HEK293T (cell line): ENCODE results near the gene CITED2.
A peak's percentile ranks its signal among the peaks of the same experiment; 100 is the strongest.

Source experiments
- CTCF ChIA-PET: fragments of 350-600 bp; formaldehyde crosslinking; extraction: SDS; loops from one replicate; lab custom pipeline; 2021; ENCODE audit warnings: antibody characterized with exemption, inconsistent platforms; lab: Yijun Ruan, JAX
- POLR2A ChIA-PET: fragments of 350-600 bp; formaldehyde crosslinking; extraction: SDS; loops from one replicate; lab custom pipeline; 2020; ENCODE audit warnings: antibody characterized with exemption, inconsistent platforms; lab: Yijun Ruan, JAX
- DNase-seq: peaks from one replicate; pipeline ENCODE4 v3.0.0; 2012; ENCODE audit warnings: mixed read lengths; ENCODE audit errors: extremely low spot score
- ARNT ChIP-seq: fragments of 450-650 bp; IDR thresholded peaks from 2 replicates; pipeline ENCODE4 v1.6.1; 2017; ENCODE audit warnings: mild to moderate bottlenecking
- BHLHE40 ChIP-seq: fragments of 450-650 bp; IDR thresholded peaks from 2 replicates; pipeline ENCODE4 v1.6.1; 2016; ENCODE audit warnings: mild to moderate bottlenecking, moderate library complexity, borderline replicate concordance
- CTBP1 ChIP-seq: fragments of 450-650 bp; IDR thresholded peaks from 2 replicates; pipeline ENCODE4 v1.6.1; 2016; ENCODE audit warnings: borderline replicate concordance
- ELF4 ChIP-seq: fragments of 450-650 bp; IDR thresholded peaks from 2 replicates; pipeline ENCODE4 v1.6.1; 2017; ENCODE audit warnings: antibody characterized with exemption
- FOXA1 ChIP-seq: fragments of 450-650 bp; IDR thresholded peaks from 2 replicates; pipeline ENCODE4 v1.6.1; 2016; ENCODE audit warnings: mild to moderate bottlenecking
- FOXK2 ChIP-seq: fragments of 450-650 bp; IDR thresholded peaks from 2 replicates; pipeline ENCODE4 v1.6.1; 2016; ENCODE audit warnings: mild to moderate bottlenecking
- FOXM1 ChIP-seq: fragments of 450-650 bp; IDR thresholded peaks from 2 replicates; pipeline ENCODE4 v1.6.1; 2017; ENCODE audit warnings: mild to moderate bottlenecking, borderline replicate concordance
- HDGF ChIP-seq: fragments of 450-650 bp; IDR thresholded peaks from 2 replicates; pipeline ENCODE4 v1.6.1; 2017; ENCODE audit warnings: antibody characterized with exemption, borderline replicate concordance
- L3MBTL2 ChIP-seq: fragments of 450-650 bp; conservative IDR thresholded peaks from 2 replicates; pipeline ENCODE4 v1.6.1; 2016; ENCODE audit warnings: mild to moderate bottlenecking
- LEF1 ChIP-seq: fragments of 450-650 bp; IDR thresholded peaks from 2 replicates; pipeline ENCODE4 v1.6.1; 2017; ENCODE audit warnings: mild to moderate bottlenecking, borderline replicate concordance
- NFRKB ChIP-seq: fragments of 450-650 bp; IDR thresholded peaks from 2 replicates; pipeline ENCODE4 v1.6.1; 2016; ENCODE audit warnings: mild to moderate bottlenecking, moderate library complexity
- PKNOX1 ChIP-seq: fragments of 450-650 bp; IDR thresholded peaks from 2 replicates; pipeline ENCODE4 v1.6.1; 2016
- SP1 ChIP-seq: fragments of 450-650 bp; IDR thresholded peaks from 2 replicates; pipeline ENCODE4 v1.6.1; 2017
- SUZ12 ChIP-seq: fragments of 450-650 bp; IDR thresholded peaks from 2 replicates; pipeline ENCODE4 v1.6.1; 2016; ENCODE audit warnings: mild to moderate bottlenecking
- TARDBP ChIP-seq: fragments of 450-650 bp; IDR thresholded peaks from 2 replicates; pipeline ENCODE4 v1.6.1; 2016
- ZNF384 ChIP-seq: fragments of 450-650 bp; IDR thresholded peaks from 2 replicates; pipeline ENCODE4 v1.6.1; 2016

Gene CITED2

DNA sequence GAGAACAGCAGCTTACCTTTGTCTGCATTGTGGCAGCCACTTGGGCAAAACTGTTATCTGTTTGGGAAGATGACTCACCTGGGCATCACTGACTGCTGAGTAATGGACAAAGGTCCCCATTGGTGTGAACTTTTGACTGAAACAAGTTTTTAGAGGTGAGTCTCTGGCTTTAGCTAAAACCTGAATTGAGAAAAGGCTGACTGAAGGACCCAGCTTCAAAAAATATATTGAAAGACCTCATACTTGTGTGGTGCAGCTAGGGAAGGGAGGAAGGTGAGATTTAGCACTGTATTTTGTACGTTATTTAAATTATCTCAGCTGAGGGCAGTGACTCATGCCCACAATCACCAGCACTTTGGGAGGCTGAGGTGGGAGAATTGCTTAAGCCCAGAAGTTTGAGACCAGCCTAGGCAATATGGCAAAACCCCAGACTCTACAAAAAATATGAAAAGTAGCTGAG lies 4.5 kb upstream of the CITED2 start:
- no peak for TF ChIP-seq SUZ12
- TF ChIP-seq SP1: no peak
- no peak for TF ChIP-seq BHLHE40
- TF ChIP-seq FOXM1: no peak
- TF ChIP-seq FOXK2: no peak
- TF ChIP-seq LEF1: no peak
- TF ChIP-seq ZNF384: no peak
- no peak for TF ChIP-seq ELF4
- no peak for TF ChIP-seq PKNOX1
- TF ChIP-seq CTBP1: no peak
- TF ChIP-seq TARDBP: no peak
- no peak for TF ChIP-seq L3MBTL2
- ChIA-PET CTCF (no interaction called here), POLR2A (interaction anchor here (0.6 kb wide), 1 partner anchor 598 kb away, joined by 3 read pairs; no protein-coding TSS in a partner anchor)
- DNase-seq: no peak

- TF ChIP-seq FOXK2: no peak
- TF ChIP-seq FOXM1: no peak
- no peak for TF ChIP-seq NFRKB
- no peak for TF ChIP-seq SUZ12
- no peak for TF ChIP-seq BHLHE40
- no peak for TF ChIP-seq LEF1
- no peak for TF ChIP-seq FOXA1
- TF ChIP-seq CTBP1: no peak
- TF ChIP-seq ZNF384: no peak
- TF ChIP-seq ARNT: no peak
- TF ChIP-seq SP1: no peak
- TF ChIP-seq HDGF: no peak
- no peak for TF ChIP-seq TARDBP
- TF ChIP-seq ELF4: no peak
- no peak for TF ChIP-seq L3MBTL2
- CTCF ChIA-PET: no interaction called here
- POLR2A ChIA-PET: no interaction called here
- DNase-seq: no peak
Observed at GRCh38 chr6:139378226-139378625, 3.8 kb upstream of the CITED2 start.

DNA sequence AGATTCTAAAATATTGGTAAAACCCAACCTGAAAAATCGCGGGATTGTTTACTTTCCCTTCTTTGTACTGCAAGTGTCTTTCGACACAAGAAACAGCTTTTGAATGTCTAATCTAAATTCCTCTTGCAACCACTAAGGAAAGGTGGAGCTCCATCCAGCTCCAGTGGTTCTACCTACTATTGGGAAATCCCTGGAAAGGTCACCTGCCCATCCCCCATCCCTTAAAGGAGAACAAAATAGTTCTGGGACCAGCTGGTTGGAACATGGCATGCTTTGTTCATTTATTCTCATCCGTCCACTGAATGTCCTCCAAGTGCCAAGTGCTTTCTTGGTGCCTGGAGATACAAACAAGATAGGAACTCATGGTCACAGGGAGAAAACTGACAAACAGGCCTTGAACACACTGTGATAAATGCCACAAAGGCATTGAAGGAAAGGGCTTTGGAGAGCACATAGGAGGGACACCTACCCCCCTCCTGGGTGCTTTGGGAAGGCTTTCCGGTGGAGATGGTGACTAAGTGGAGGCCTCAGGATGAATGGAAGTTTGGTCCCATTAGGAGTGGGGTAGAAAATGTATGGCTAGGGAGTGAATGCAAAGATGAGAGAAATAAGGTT lies 2.3 kb upstream of the CITED2 start:
- ChIA-PET CTCF (no interaction called here), POLR2A (no interaction called here)
- no peak for DNase-seq
- TF ChIP-seq BHLHE40: no peak
- TF ChIP-seq LEF1: no peak
- TF ChIP-seq PKNOX1: no peak
- no peak for TF ChIP-seq ZNF384
- TF ChIP-seq CTBP1: no peak
- no peak for TF ChIP-seq ARNT
- no peak for TF ChIP-seq TARDBP
- no peak for TF ChIP-seq SP1
- no peak for TF ChIP-seq SUZ12
- TF ChIP-seq ELF4: no peak
- TF ChIP-seq L3MBTL2: no peak
- no peak for TF ChIP-seq FOXK2
- no peak for TF ChIP-seq HDGF
- TF ChIP-seq FOXM1: no peak
- no peak for TF ChIP-seq NFRKB
- no peak for TF ChIP-seq FOXA1

DNA sequence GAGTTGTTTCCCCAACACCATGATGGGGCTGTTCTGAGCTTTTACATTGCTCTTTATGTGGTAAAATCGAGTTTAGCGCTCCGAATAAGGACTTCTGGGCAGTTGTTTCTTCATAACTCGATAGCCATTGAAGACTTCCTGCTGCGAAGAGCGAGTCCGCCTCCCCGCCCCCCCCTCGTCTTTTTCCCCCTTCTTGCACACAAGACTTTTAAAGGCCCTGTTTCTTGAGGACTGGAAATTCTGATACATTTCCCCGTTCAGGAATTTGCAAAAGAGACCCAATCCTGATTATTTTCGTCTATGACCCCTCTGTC lies 1.5 kb upstream of the CITED2 start:
- peak; percentile 14 for DNase-seq
- ChIA-PET CTCF (no interaction called here), POLR2A (interaction anchor here (0.7 to 3.8 kb wide), 16 partner anchors 10 to 674 kb away, joined by 3 to 27 read pairs (median 8); no protein-coding TSS in a partner anchor)
- TF ChIP-seq ARNT (no peak), L3MBTL2 (no peak), ELF4 (no peak), SUZ12 (no peak), FOXA1 (no peak), FOXM1 (no peak), TARDBP (no peak), CTBP1 (no peak), ZNF384 (no peak), BHLHE40 (no peak), NFRKB (no peak), FOXK2 (no peak), SP1 (no peak), HDGF (no peak), LEF1 (no peak)

DNA sequence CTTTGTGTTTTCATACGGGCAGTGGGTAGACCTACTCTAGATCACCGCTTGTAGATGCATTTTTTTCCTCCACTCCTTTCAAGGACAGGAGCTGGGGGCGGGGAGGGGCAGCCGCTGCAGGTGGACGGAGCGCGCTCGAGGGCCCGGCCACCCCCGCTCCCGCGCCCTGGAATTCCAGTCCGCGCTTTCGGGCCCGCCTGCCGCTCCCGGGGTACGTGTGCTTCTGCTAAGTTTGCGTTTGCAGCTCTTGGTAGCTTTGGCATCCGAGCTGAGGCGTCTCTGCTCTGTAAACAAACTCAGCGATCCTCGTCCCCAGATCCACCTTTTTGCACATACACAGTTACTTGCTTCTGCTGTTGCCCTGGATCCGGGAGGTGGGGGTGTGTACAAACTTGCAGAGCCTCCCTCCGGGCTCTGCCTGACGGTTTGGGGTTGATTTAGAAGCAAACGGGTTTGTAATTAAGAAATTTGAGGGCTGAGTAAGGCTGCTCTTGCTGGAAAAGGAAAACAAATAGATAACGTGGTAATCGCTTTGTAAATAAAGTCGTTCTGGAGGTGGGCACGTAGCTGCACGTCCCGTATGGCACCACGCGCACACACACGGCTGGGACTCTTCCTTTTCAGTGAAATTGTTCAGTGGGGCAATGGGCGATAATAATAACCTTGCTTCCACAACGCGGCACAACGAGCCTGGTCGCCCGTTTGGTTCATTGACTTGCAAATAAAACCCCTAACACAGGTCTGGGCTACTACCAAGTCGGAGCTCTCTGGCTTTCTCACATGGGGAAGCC lies 973 bp upstream of the CITED2 start:
- DNase-seq: peak; percentile 84
- TF ChIP-seq BHLHE40 (no peak), L3MBTL2 (peak; percentile 86), ZNF384 (no peak), ELF4 (no peak), ARNT (no peak; the same call in 1 of the 2 replicates), SP1 (no peak), HDGF (no peak), FOXM1 (peak; percentile 92), CTBP1 (peak; percentile 82; the same call in 1 of the 2 replicates), NFRKB (no peak), LEF1 (no peak), FOXA1 (no peak), PKNOX1 (peak; percentile 44; the same call in 1 of the 2 replicates), TARDBP (no peak), SUZ12 (no peak)
- POLR2A ChIA-PET: interaction anchor here (0.6 to 3.8 kb wide), 42 partner anchors 11 to 675 kb away, joined by 3 to 29 read pairs (median 7); no protein-coding TSS in a partner anchor
- CTCF ChIA-PET: interaction anchor here (0.6 to 1.4 kb wide), 4 partner anchors 20 to 494 kb away, joined by 3 to 5 read pairs (median 4); no protein-coding TSS in a partner anchor
